HL-60/S4 treated with phorbol 12-myristate 13-acetate at 8.2 ng/mL for 4 days and 3 days (cell line): Measurements from ENCODE around the gene DGKB.

Source experiments
- in situ Hi-C: fragments of 300-500 bp; cut with MboI; formaldehyde crosslinking; loops from 2 replicates; pipeline ENCODE4 v1.15.0; 2022; ENCODE audit warnings: low sequenced_read_pairs

The DGKB gene

GRCh38 chr7:14761510-14762296 is 140.8 kb downstream of the DGKB start:
- in situ Hi-C loops, result no loop called here

GRCh38 chr7:14760730-14761478 is 141.6 kb downstream of the DGKB start:
- in situ Hi-C loops, result no loop called here

GRCh38 chr7:14759785-14760184 is 142.8 kb downstream of the DGKB start:
- in situ Hi-C loops, result no loop called here

- in situ Hi-C loops, result no loop called here
Observed at GRCh38 chr7:14754631-14755030, 147.9 kb downstream of the DGKB start.

GRCh38 chr7:14752301-14752700 is 150.2 kb downstream of the DGKB start:
- in situ Hi-C loops, result no loop called here

- in situ Hi-C loops, result no loop called here
Observed at GRCh38 chr7:14751461-14751860, 151.1 kb downstream of the DGKB start.

- in situ Hi-C loops, result no loop called here
Observed at GRCh38 chr7:14748461-14748860, 154.1 kb downstream of the DGKB start.

GRCh38 chr7:14747701-14748100 is 154.8 kb downstream of the DGKB start:
- in situ Hi-C loops, result no loop called here

- in situ Hi-C loops, result no loop called here
Observed at GRCh38 chr7:14745076-14745475, 157.5 kb downstream of the DGKB start.

- in situ Hi-C loops, result no loop called here
Observed at GRCh38 chr7:14740606-14741005, 161.9 kb downstream of the DGKB start.

GRCh38 chr7:14739841-14740185 is 162.7 kb downstream of the DGKB start:
- in situ Hi-C loops, result no loop called here

- in situ Hi-C loops, result no loop called here
Observed at GRCh38 chr7:14739168-14739840, 163.2 kb downstream of the DGKB start.

GRCh38 chr7:14738086-14738485 is 164.5 kb downstream of the DGKB start:
- in situ Hi-C loops, result no loop called here

GRCh38 chr7:14734839-14735321 is 167.7 kb downstream of the DGKB start:
- in situ Hi-C loops, result no loop called here

- in situ Hi-C loops, result loop anchor here (25.0 kb wide), 1 partner anchor 292 kb away; no protein-coding TSS in a partner anchor
Observed at GRCh38 chr7:14720785-14721184, 181.8 kb downstream of the DGKB start.

- in situ Hi-C loops, result loop anchor here (25.0 kb wide), 1 partner anchor 294 kb away; no protein-coding TSS in a partner anchor
Observed at GRCh38 chr7:14717816-14718215, 184.7 kb downstream of the DGKB start.

- in situ Hi-C loops, result loop anchor here (25.0 kb wide), 1 partner anchor 295 kb away; no protein-coding TSS in a partner anchor
Observed at GRCh38 chr7:14717169-14717568, 185.4 kb downstream of the DGKB start.

- in situ Hi-C loops, result loop anchor here (25.0 kb wide), 1 partner anchor 298 kb away; no protein-coding TSS in a partner anchor
Observed at GRCh38 chr7:14714161-14714728, 188.3 kb downstream of the DGKB start.

- in situ Hi-C loops, result no loop called here
Observed at GRCh38 chr7:14698239-14698638, 204.3 kb downstream of the DGKB start.

GRCh38 chr7:14697684-14698083 is 204.9 kb downstream of the DGKB start:
- in situ Hi-C loops, result no loop called here

GRCh38 chr7:14691597-14692203 is 210.9 kb downstream of the DGKB start:
- in situ Hi-C loops, result no loop called here
